Activated T-cell treated with anti-CD3 and anti-CD28 coated beads, Interleukin-2, amount 50 U/mL, for 48 hours (primary cell): ENCODE measurements around the gene PRRX2.
"Not testable (repeated sequence)": the region's sequence is repeated elsewhere in the genome, so short reads cannot be mapped to it uniquely, and the experiment has no call there.

Experiments used
- DNase-seq, 2 experiments: peaks; one replicate each; pipeline ENCODE4 v3.0.0-alpha.2; 2020

Gene PRRX2

GRCh38 chr9:129739432-129739831, 74.0 kb downstream of the PRRX2 start:
- DNase-seq: no peak

DNA sequence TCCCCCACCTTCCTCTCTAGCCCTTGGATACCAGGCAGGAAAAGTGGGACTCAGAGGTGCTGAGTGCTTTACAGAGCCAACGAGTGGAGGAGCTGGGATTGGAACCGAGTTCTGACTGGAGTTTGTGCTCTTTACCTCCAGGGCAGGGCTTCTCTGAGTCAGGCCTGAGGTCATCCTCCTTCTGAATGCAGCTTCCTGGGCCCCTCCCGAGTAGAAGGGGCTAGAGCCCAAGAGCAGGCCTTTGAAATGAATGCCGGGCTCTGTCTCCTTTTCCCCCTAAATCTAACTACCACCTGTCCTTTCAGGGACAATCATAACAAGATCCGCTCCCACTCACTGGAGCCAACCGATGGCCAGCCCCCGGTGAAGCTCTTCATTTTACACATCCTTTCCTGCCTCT, 74.7 kb downstream of the PRRX2 start:
- DNase-seq: no peak

GRCh38 chr9:129740666-129741464, 75.4 kb downstream of the PRRX2 start:
- no peak for DNase-seq

- no peak for DNase-seq
Measured at GRCh38 chr9:129745200-129745599, 79.8 kb downstream of the PRRX2 start.

DNA sequence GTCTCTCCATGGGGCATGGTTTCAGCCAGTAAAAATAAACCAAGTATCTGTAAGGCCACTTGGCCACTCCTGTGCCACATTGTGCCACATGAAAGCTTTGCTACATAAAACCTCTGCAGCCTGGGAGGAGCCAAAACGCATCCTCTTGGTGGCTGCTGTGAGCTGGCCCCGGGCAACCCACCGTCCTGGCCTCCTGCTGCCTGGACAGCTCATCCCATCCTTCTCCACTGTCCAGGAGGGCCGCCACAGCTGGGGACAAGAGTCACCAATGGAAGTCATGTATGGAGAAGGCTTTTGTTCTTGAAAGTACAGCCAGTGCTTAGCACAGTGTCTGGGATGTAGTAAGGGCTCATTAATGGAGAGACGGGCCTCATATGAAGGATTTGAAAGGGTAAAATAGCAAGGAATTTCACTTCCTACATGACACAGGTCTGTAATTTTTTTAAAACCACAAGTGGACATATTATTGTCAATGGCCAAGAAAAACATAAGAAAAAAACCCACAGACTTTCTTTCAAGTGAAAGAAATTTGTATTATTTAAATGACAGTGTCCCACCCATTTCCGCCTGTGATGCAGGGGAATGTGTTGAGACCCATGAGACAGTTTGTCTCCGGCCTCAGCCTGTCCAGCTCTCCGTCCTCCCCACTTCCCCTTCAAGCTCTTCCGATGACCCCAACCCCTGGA, 80.8 kb downstream of the PRRX2 start:
- DNase-seq: no peak

- DNase-seq: no peak
Measured at GRCh38 chr9:129748249-129748648, 82.8 kb downstream of the PRRX2 start.

DNA sequence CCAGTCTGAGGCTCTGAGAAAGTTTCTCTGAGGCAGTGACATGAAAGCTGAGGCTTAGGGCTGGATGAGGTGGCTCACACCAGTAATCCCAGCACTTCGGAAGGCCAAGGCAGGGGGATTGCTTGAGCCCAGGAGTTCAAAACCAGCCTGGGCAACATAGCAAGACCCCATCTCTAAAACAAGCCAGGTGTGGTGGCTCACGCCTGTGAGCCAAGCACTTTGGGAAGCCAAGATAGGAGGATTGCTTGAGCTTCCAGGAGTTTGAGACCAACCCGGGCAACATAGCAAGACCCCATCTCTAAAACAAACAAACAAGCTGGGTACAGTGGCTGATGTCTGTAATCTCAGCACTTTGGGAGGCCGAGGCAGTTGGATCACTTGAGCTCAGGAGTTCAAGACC, 83.6 kb downstream of the PRRX2 start:
- not testable (repeated sequence) for DNase-seq

DNA sequence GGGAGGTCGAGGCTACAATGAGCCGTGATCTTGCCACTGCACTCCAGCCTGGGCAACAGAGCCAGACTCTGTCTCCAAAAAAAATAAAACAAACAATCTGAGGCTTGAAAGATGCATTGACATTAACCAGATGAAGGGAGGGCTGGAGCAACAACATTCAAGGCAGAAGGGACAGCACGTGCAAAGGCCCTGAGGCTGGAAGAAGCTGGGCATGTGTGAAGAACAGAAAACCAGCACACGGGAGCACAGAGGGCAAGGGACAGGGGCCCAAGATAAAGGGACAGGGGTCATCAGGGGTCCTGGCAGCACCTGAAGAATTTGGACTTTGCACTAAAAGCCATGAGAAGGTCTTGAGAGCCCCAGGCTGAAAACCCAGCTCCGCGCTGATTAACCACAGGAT, 84.1 kb downstream of the PRRX2 start:
- DNase-seq: no peak

- DNase-seq: no peak
Measured at GRCh38 chr9:129750013-129750638, 84.7 kb downstream of the PRRX2 start.

- no peak for DNase-seq
Measured at GRCh38 chr9:129751841-129752801, 86.7 kb downstream of the PRRX2 start.

DNA sequence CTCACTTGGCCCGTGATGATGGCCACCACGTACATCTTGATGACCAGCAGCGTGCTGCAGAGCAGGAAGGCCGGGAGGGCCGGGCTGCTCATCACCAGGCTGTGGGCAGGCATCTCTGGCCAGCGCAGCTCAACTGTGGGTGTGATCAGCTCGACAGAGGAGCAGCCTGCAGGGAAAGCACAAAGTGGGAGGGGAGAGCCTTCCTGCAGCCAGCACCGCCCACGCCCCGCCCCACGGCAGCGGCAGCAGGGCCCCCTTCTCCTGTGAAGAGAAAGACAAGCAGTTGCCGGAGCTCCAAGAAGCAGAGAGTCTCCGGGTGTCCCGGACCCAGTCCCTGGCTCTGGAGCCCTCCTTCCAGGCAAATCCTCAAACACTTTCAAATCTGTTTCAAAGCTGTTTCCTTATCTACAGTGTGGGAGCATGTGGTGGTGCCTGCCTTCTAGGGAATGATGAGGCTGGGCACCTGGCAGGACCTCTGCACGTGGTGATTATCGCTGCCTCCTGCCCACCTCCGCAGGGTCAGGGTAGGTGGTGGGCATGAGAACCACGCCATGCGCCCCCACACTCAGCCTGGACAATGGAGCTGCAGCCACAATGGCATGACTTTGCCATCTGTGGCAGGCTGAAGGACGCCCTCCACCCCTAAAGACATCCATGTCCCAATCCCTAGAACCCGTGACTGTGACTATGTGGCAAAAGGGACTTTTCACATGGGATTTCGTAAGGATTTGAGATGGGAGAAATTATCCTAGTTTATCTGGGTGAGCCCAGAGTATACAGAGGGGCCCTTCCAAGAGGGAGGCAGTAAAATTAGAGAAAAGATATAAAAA, 87.7 kb downstream of the PRRX2 start, which contains the start of gene PTGES:
TSS of gene PTGES (minus strand) at position 143 of the 830 bp plus-strand sequence. CDS start at position 113, 30 bp downstream.
- DNase-seq: peak; percentile 50 to 68

- DNase-seq: no peak
Measured at GRCh38 chr9:129755151-129755550, 89.7 kb downstream of the PRRX2 start.

- no peak for DNase-seq
Measured at GRCh38 chr9:129756191-129756590, 90.7 kb downstream of the PRRX2 start.

- DNase-seq: no peak
Measured at GRCh38 chr9:129757045-129757444, 91.6 kb downstream of the PRRX2 start.

GRCh38 chr9:129759319-129759718, 93.9 kb downstream of the PRRX2 start:
- DNase-seq: no peak

DNA sequence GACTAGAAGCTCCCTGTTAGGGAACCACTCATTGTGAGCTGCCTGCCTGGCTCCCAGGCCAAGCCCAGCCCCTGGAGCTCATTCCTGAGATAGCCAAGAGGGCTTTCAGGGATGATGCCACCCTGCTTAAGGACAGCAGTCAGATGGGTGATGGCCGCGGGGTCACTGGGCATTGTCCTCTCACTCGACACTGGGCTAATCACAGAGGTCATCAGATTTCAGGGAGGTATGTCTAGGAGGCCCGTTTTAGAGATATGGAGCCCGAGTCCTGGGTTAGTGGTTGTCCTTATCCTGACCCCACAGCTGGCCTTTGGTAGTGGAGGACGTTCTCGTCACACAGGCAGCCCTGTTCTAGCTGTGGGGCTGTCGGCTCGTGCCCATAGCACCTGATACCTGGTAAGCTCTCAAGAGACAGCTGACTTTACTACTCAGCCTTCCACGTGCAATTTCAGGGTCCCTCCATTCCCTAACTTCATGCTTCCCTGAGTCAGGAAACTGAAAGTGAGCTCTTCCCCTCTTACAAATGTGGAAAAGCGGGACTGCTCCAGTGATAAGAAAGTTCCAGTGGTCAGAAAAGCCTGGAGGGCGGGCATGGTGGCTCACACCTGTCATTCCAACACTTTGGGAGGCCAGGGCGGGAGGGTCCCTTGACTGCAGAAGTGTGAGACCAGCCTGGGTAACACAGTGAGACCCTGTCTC, 94.5 kb downstream of the PRRX2 start:
- DNase-seq: no peak

DNA sequence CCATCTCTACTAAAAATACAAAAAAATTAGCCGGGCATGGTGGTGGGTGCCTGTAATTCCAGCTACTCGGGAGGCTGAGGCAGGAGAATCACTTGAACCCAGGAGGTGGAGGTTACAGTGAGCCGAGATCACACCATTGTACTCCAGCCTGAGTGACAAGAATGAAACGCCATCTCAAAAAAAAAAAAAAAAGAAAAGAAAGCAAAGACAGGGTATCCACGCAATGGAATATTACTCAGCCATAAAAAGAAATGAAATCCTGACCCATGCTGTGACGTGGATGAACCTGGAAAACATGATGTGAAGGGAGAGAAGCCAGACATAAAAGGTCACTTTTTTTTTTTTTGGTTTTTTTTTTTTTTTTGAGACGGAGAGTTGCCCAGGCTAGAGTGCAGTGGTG, 95.3 kb downstream of the PRRX2 start:
- DNase-seq: not testable (repeated sequence)

- no peak for DNase-seq
Measured at GRCh38 chr9:129761293-129761900, 96.0 kb downstream of the PRRX2 start.

DNA sequence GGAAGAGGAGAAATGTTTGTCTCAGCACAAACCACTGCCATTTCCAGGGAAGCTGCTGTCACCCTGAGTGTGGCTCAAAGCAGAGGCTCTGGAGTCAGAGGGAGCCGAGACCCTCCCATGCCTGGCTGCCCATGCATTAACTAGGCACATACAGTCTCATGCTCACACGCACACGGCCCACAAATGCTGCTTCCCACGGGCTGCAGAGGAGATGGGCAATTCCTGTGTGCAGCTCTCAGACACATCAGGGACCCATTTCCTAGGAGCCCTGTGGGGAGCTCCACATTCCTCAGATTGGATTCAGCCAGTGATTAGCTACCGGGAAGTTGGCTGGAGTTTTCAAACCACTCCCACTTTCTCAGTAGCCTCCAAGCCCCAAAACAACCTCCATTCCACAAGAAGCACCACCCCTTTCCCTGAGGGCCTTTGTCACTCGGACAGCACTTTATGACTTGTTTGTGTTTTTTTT, 96.5 kb downstream of the PRRX2 start:
- no peak for DNase-seq

DNA sequence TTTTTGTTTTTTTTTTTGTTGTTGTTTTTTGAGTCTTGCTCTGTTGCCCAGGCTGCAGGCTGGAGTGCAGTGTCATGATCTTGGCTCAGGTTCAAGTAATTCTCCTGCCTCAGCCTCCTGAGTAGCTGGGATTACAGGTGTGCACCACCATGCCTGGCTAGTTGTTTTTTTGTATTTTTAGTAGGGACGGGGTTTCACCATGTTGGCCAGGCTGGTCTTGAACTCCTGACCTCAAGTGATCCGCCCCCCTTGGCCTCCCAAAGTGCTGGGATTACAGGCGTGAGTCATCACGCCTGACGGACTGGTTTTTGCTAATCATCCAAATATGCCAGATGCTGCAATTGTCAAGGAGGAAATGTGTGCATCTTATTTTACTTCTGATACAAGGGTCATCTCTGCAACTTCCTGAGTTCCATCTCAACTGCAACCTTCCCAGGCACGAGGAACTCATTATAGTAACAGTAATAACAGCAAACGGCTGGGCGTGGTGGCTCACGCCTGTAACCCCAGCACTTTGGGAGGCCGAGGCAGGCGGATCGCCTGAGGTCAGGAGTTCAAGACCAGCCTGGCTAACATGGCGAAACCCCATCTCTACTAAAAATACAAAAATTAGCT, 97.0 kb downstream of the PRRX2 start:
- not testable (repeated sequence) for DNase-seq
